AG09309 (cell line): ENCODE measurements around the gene MGME1.
"Not testable (repeated sequence)": the region's sequence is repeated elsewhere in the genome, so short reads cannot be mapped to it uniquely, and the experiment has no call there.

Experiments
- DNase-seq: peaks from one replicate; pipeline ENCODE4 v3.0.0-alpha.2; 2010; ENCODE audit warnings: low read depth
- H3K4me3 ChIP-seq: 2 replicates; pipeline ENCODE4 v1.5.1; 2011; ENCODE audit warnings: mild to moderate bottlenecking, low read depth, low read length, moderate library complexity; ENCODE audit not compliant: control insufficient read depth
- CTCF ChIP-seq: IDR thresholded peaks from 2 replicates; pipeline ENCODE4 v1.5.1; 2011; ENCODE audit warnings: mild to moderate bottlenecking, low read depth, low read length, inconsistent platforms; ENCODE audit not compliant: insufficient read depth, control insufficient read depth; ENCODE audit errors: missing control alignments

Gene MGME1

GRCh38 chr20:18014411-18014810 is 45.6 kb downstream of the MGME1 start:
- no peak overlapping the region for H3K4me3 ChIP-seq
- DNase-seq, result no peak
- no peak for TF ChIP-seq CTCF

GRCh38 chr20:18016772-18017171 is 48.0 kb downstream of the MGME1 start:
- no peak for DNase-seq
- TF ChIP-seq CTCF, result no peak
- no peak overlapping the region for H3K4me3 ChIP-seq

GRCh38 chr20:18018100-18018499 is 49.3 kb downstream of the MGME1 start:
- no peak overlapping the region for H3K4me3 ChIP-seq
- TF ChIP-seq CTCF, result no peak
- no peak for DNase-seq

- TF ChIP-seq CTCF, result peak; percentile 39
- H3K4me3 ChIP-seq, result no peak overlapping the region
- DNase-seq, result no peak
These were observed 50.2 kb downstream of the MGME1 start for GRCh38 chr20:18019068-18019467.

- DNase-seq, result no peak
- no peak overlapping the region for H3K4me3 ChIP-seq
- TF ChIP-seq CTCF, result no peak
These were observed 52.1 kb downstream of the MGME1 start for GRCh38 chr20:18020931-18021330.

- H3K4me3 ChIP-seq, result no peak overlapping the region
- DNase-seq, result no peak
- TF ChIP-seq CTCF, result no peak
These were observed 55.8 kb downstream of the MGME1 start for GRCh38 chr20:18024606-18025127.

- DNase-seq, result not testable (repeated sequence)
These were observed 58.2 kb downstream of the MGME1 start for GRCh38 chr20:18027011-18027410.

More at GRCh38 chr20:18027011-18027410, 58.2 kb downstream of the MGME1 start:
- not testable (repeated sequence) for H3K4me3 ChIP-seq
